ENCODE measurements around the gene OPN3.

- TF ChIP-seq POLR2A (IDR thresholded peaks at IDR 0.05; ENCODE audit: extremely low read depth, insufficient read length) (no peak), CTCF (IDR thresholded peaks at IDR 0.05; ENCODE audit: low read depth, low read length) (no peak), MAX (IDR thresholded peaks at IDR 0.05; ENCODE audit: low read depth, low read length) (no peak)
These were observed 48.9 kb downstream of the OPN3 start for GRCh38 chr1:241591317-241591716.

Measured in NB4 (cell line).